HepG2 (cell line): ENCODE measurements around the gene MIR17HG. TPM values are rescaled to one million over a fixed set of nuclear protein-coding genes. Genes with fewer than 3 reads are reported as not detected.

Experiments used
- ATAC-seq: fragments of 200-7000 bp; cut with Tn5 transposase; 3 replicates; pipeline ENCODE4 v1.9.1; 2020; ENCODE audit warnings: mild to moderate bottlenecking, moderate library complexity
- BruUV-seq: library from RNA; stranded (reverse); fragments of 400-500 nt; replicated peaks from 2 replicates; lab custom pipeline; 2021; lab: Mats Ljungman, UMichigan
- CTCF ChIA-PET: fragments of 300-600 bp; formaldehyde crosslinking; extraction: SDS; loops from one replicate; lab custom pipeline; 2021; ENCODE audit warnings: low total read pairs, inconsistent platforms, low intra/inter-chr PET ratio; lab: Yijun Ruan, JAX
- POLR2A ChIA-PET: fragments of 350-600 bp; sonication (Branson Sonifier 250); formaldehyde crosslinking; loops from one replicate; lab custom pipeline; 2020; ENCODE audit warnings: antibody characterized with exemption, inconsistent platforms; lab: Yijun Ruan, JAX
- DNase-seq: peaks from one replicate; pipeline ENCODE4 v3.0.0-alpha.2; 2015; ENCODE audit warnings: low spot score
- FAIRE-seq: peaks from 3 replicates; lab custom pipeline; 2011; peaks lifted over from hg19 to GRCh38; lab: Jason Lieb, UNC
- H2AFZ ChIP-seq: one replicate; pipeline ENCODE4 v1.6.1; 2011; ENCODE audit warnings: low read length, inconsistent platforms
- H3K27ac ChIP-seq: fragments of 300-600 bp; 3 replicates; pipeline ENCODE4 v1.8.0; 2011; ENCODE audit warnings: mixed run types, mild to moderate bottlenecking, mixed read lengths, low read length, inconsistent platforms; ENCODE audit not compliant: insufficient read depth; ENCODE audit errors: extremely low read length
- H3K27me3 ChIP-seq, 2 experiments: fragments of 200-600 bp in 1 of 2; 2 replicates in 1 of 2; 3 replicates in 1 of 2; pipeline versions ENCODE4 v1.6.0 to v1.8.0; 2011; ENCODE audit warnings: low read length in 2 of 2, mild to moderate bottlenecking in 2 of 2, moderate library complexity in 2 of 2, inconsistent platforms in 1 of 2; ENCODE audit not compliant: insufficient read depth in 2 of 2, control insufficient read depth in 1 of 2
- H3K36me3 ChIP-seq, 2 experiments: fragments of 200-600 bp in 1 of 2; replicated peaks in 1 of 2; 2 replicates in 1 of 2; 3 replicates in 1 of 2; pipeline versions ENCODE4 v1.5.1 to v1.8.0; 2011; ENCODE audit warnings: low read length in 2 of 2, inconsistent platforms in 1 of 2; ENCODE audit not compliant: insufficient read depth in 2 of 2, control insufficient read depth in 1 of 2
- H3K4me1 ChIP-seq: 2 replicates; pipeline ENCODE4 v1.5.1; 2012; ENCODE audit warnings: low read length, inconsistent platforms; ENCODE audit not compliant: insufficient read depth
- H3K4me2 ChIP-seq: 2 replicates; pipeline ENCODE4 v1.6.0; 2011; ENCODE audit warnings: low read depth, low read length, inconsistent platforms
- H3K4me3 ChIP-seq, 3 experiments: fragments of 200-600 bp in 1 of 3; sonication (generic), shearing (Covaris generic) in 1 of 3; replicated peaks in 1 of 3; 2 replicates each; pipeline ENCODE4 v1.5.1; 2011 to 2016; ENCODE audit warnings: low read length in 3 of 3, inconsistent platforms in 2 of 3, low read depth in 2 of 3, mild to moderate bottlenecking in 2 of 3, control low read depth in 1 of 3, mixed read lengths in 1 of 3; ENCODE audit not compliant: insufficient read depth in 1 of 3
- H3K79me2 ChIP-seq: one replicate; pipeline ENCODE4 v1.6.1; 2011; ENCODE audit warnings: low read length, inconsistent platforms; ENCODE audit not compliant: insufficient read depth
- H3K9ac ChIP-seq: 2 replicates; pipeline ENCODE4 v1.6.0; 2011; ENCODE audit warnings: mild to moderate bottlenecking, low read depth, low read length, inconsistent platforms; ENCODE audit not compliant: insufficient read depth
- H3K9me3 ChIP-seq: 2 replicates; pipeline ENCODE4 v1.5.1; 2012; ENCODE audit warnings: mild to moderate bottlenecking, low read length
- H4K20me1 ChIP-seq: 2 replicates; pipeline ENCODE4 v1.6.0; 2011; ENCODE audit warnings: inconsistent platforms, mild to moderate bottlenecking, low read length, moderate library complexity; ENCODE audit not compliant: insufficient read depth
- ARNT ChIP-seq: fragments of 450-650 bp; IDR thresholded peaks from 2 replicates; pipeline ENCODE4 v1.6.1; 2017
- ATF1 ChIP-seq: IDR thresholded peaks from 2 replicates; pipeline ENCODE4 v1.6.1; 2016; ENCODE audit warnings: mild to moderate bottlenecking, control low read depth
- ELF1 ChIP-seq: sonication (generic); formaldehyde crosslinking; IDR thresholded peaks from 2 replicates; pipeline ENCODE4 v1.4.0; 2020; ENCODE audit warnings: missing genetic modification reagents
- IKZF4 ChIP-seq: sonication (generic); formaldehyde crosslinking; IDR thresholded peaks from 2 replicates; pipeline ENCODE4 v1.5.1; 2020; ENCODE audit warnings: borderline replicate concordance, mild to moderate bottlenecking, low read depth, missing genetic modification reagents; ENCODE audit errors: not compliant biosample characterization
- IRX3 ChIP-seq: sonication (generic); formaldehyde crosslinking; IDR thresholded peaks from 2 replicates; pipeline ENCODE4 v1.8.1; 2023; ENCODE audit warnings: mild to moderate bottlenecking, low read depth, missing genetic modification reagents, borderline replicate concordance
- KLF6 ChIP-seq: IDR thresholded peaks from 2 replicates; pipeline ENCODE4 v1.8.0; 2016; ENCODE audit warnings: missing biosample characterization, missing genetic modification reagents
- PATZ1 ChIP-seq: sonication (generic); formaldehyde crosslinking; IDR thresholded peaks from 2 replicates; pipeline ENCODE4 v1.4.0; 2020; ENCODE audit warnings: missing genetic modification reagents
- POGK ChIP-seq: sonication (generic); formaldehyde crosslinking; conservative IDR thresholded peaks from 2 replicates; pipeline ENCODE4 v1.8.0; 2022; ENCODE audit warnings: mild to moderate bottlenecking, moderate library complexity, missing genetic modification reagents
- RBM22 ChIP-seq: fragments of 200-400 bp; formaldehyde crosslinking; optimal IDR thresholded peaks from 2 replicates; pipeline ENCODE3; 2017; ENCODE audit warnings: mild to moderate bottlenecking, low read length, moderate library complexity
- SOX13 ChIP-seq, 3 experiments: fragments of 450-650 bp in 1 of 3; sonication (generic) in 1 of 3; formaldehyde crosslinking in 1 of 3; IDR thresholded peaks in 2 of 3; conservative IDR thresholded peaks in 1 of 3; 2 replicates each; pipeline versions ENCODE4 v1.5.0 to v1.6.1; 2016 to 2020; ENCODE audit warnings: antibody characterized with exemption in 1 of 3, mild to moderate bottlenecking in 1 of 3, missing compliant biosample characterization in 1 of 3, missing genetic modification reagents in 1 of 3, moderate library complexity in 1 of 3
- THRA ChIP-seq: sonication (generic); formaldehyde crosslinking; IDR thresholded peaks from 2 replicates; pipeline ENCODE4 v1.4.0; 2020; ENCODE audit warnings: missing genetic modification reagents, borderline replicate concordance
- ZMYM3 ChIP-seq: sonication (generic); formaldehyde crosslinking; IDR thresholded peaks from 2 replicates; pipeline ENCODE4 v1.5.1; 2020; ENCODE audit warnings: mild to moderate bottlenecking, missing genetic modification reagents
- ZNF44 ChIP-seq: sonication (generic); formaldehyde crosslinking; IDR thresholded peaks from 2 replicates; pipeline ENCODE4 v1.5.1; 2020; ENCODE audit warnings: mild to moderate bottlenecking, missing genetic modification reagents
- ZNF468 ChIP-seq: sonication (generic); formaldehyde crosslinking; IDR thresholded peaks from 2 replicates; pipeline ENCODE4 v1.8.0; 2022; ENCODE audit warnings: mild to moderate bottlenecking, moderate library complexity, missing genetic modification reagents
- ZNF503 ChIP-seq: sonication (generic); formaldehyde crosslinking; IDR thresholded peaks from 2 replicates; pipeline ENCODE4 v1.4.0; 2020; ENCODE audit warnings: missing genetic modification reagents
- ZNF598 ChIP-seq: sonication (generic); formaldehyde crosslinking; IDR thresholded peaks from 2 replicates; pipeline ENCODE4 v1.5.1; 2020; ENCODE audit warnings: mild to moderate bottlenecking, missing genetic modification reagents, borderline replicate concordance
- WGBS: methylation state at CpG from one replicate; pipeline ENCODE4 v1.1.6; 2017; ENCODE audit warnings: low lambda C conversion rate; 5-methylcytosine and 5-hydroxymethylcytosine counted together
- in situ Hi-C: cut with HindIII; loops from 2 replicates; pipeline ENCODE4 v1.10.0; 2017; ENCODE audit warnings: low pct_unique_long_range_greater_than_20kb; ENCODE audit not compliant: extremely low pct_ligation_motif_present
- intact Hi-C: fragments of 100-400 bp; cut with micrococcal nuclease; formaldehyde crosslinking; loops from one replicate; pipeline ENCODE4 v1.10.0; 2022; ENCODE audit not compliant: unreplicated experiment
- polyA plus RNA-seq, 8 experiments: library from polyadenylated mRNA; depleted of rRNA in 3 of 8; stranded (reverse) in 7 of 8; unstranded in 1 of 8; fragments of >200 nt; fragmentation: Illumina TruSeq in 4 of 8; extraction: Trizol in 4 of 8; gene quantifications; 2 replicates each; pipeline versions ENCODE4 v1.2.1 to v1.2.3, GENCODE V29; 2011 to 2016; ENCODE audit warnings: low read depth in 4 of 8, missing spikeins in 1 of 8, mixed read lengths in 1 of 8; ENCODE audit not compliant: insufficient read depth in 1 of 8
- total RNA-seq, 5 experiments: library from RNA; depleted of rRNA; stranded (reverse); fragments of >200 nt; fragmentation: Illumina TruSeq; extraction: Trizol; gene quantifications; 2 replicates each; pipeline ENCODE4 v1.2.3, GENCODE V29; 2016; ENCODE audit warnings: low read depth in 1 of 5

Gene MIR17HG
- total and polyA plus RNA-seq, 2 of the 13 experiments (the other 11 are each of a cell fraction or from before 2014, with no cell fraction given), result 2.5 to 12.3 TPM

DNA sequence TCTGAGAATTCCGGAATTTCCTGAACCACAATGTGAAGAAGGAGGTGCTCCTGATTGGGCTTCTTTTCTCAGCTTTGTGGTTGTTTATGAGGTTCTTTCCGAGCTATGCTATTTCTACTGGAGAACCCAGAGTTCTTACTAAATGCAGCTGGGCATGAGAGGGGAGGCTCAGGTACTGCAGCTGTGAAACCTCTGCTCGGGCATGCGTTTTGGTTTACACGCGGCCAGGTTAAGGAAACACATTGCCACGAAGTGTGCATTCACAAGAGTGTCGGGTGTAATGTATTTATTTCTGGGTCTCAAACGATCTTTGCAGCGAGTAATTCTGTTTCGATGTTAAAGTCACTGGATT is 661 bp upstream of the MIR17HG start:
- Histone ChIP-seq H3K79me2 (peaks cover 34% of the 10 kb centered on the region), H3K4me2 (peak overlapping the region; percentile 68), H4K20me1 (peaks cover 30% of the 10 kb centered on the region), H3K9ac (peak overlapping the region; percentile 48), H3K27ac (peak overlapping the region; percentile 47), H3K4me1 (peaks cover 29% of the 10 kb centered on the region), H2AFZ (peak overlapping the region; percentile 84), H3K36me3 (peaks cover 4 to 25% of the 10 kb centered on the region in 2 experiments; a peak in 4 of 5 replicates), H3K9me3 (no peaks in the 10 kb centered on the region), H3K27me3 (peaks cover 0 to 16% of the 10 kb centered on the region in 2 experiments; a peak in 4 of 5 replicates), H3K4me3 (peak overlapping the region; percentile 43 to 88 (median 46))
- no TSS peak for BruUV-seq
- ChIA-PET CTCF (no interaction called here), POLR2A (interaction anchor here (1.2 to 1.4 kb wide), 2 partner anchors 13 to 26 kb away, joined by 3 to 5 read pairs; no protein-coding TSS in a partner anchor)
- WGBS, result 4% methylated on average over 11 of the region's 11 CpGs
- DNase-seq (no peak), FAIRE-seq (no peak), ATAC-seq (peak; percentile 4; the same call in 2 of the 3 replicates)
- intact Hi-C loops (no loop called here), in situ Hi-C loops (no loop called here)
- TF ChIP-seq ATF1 (CRISPR knock-in tag) (peak; percentile 34; the same call in 1 of the 2 replicates), ARNT (no peak), IRX3 (0 out of 2 replicates have a peak, but pooled peaks have one; percentile 1), ZMYM3 (no peak), ZNF503 (CRISPR knock-in tag) (0 out of 2 replicates have a peak, but pooled peaks have one; percentile 17), ELF1 (0 out of 2 replicates have a peak, but pooled peaks have one; percentile 9), RBM22 (no peak), SOX13 (IDR thresholded peaks at IDR 0.05) (peak; percentile 14; the same call in 1 of the 2 replicates), SOX13 (CRISPR knock-in tag; conservative IDR thresholded peaks at IDR 0.05 in 1 of 2, IDR thresholded peaks at IDR 0.05 in 1 of 2) (0 out of 4 replicates have a peak, but pooled peaks of 1 of the 2 experiments have one; percentile 2), THRA (0 out of 2 replicates have a peak, but pooled peaks have one; percentile 2), KLF6 (CRISPR knock-in tag) (0 out of 2 replicates have a peak, but pooled peaks have one; percentile 21), IKZF4 (peak; percentile 1), POGK (CRISPR knock-in tag) (no peak), ZNF598 (CRISPR knock-in tag) (0 out of 2 replicates have a peak, but pooled peaks have one; percentile 49), ZNF44 (CRISPR knock-in tag) (no peak), PATZ1 (CRISPR knock-in tag) (peak; percentile 3; the same call in 1 of the 2 replicates), ZNF468 (CRISPR knock-in tag) (0 out of 2 replicates have a peak, but pooled peaks have one; percentile 19)
